GM12891 (cell line): ENCODE measurements around the gene GSKIP.

Source experiments
- POLR2A ChIP-seq: IDR thresholded peaks from 2 replicates; pipeline ENCODE4 v1.6.1; 2011; ENCODE audit warnings: low read depth, low read length, control low read depth
- POLR2AphosphoS5 ChIP-seq: IDR thresholded peaks from 2 replicates; pipeline ENCODE4 v1.6.1; 2011; ENCODE audit warnings: low read depth, low read length, control low read depth
- POU2F2 ChIP-seq: IDR thresholded peaks from 2 replicates; pipeline ENCODE4 v1.6.1; 2011; ENCODE audit warnings: low read depth, mild to moderate bottlenecking, control low read depth, low read length, moderate library complexity
- SPI1 ChIP-seq: IDR thresholded peaks from 2 replicates; pipeline ENCODE4 v1.6.1; 2011; ENCODE audit warnings: low read depth, low read length, control low read depth
- TAF1 ChIP-seq: IDR thresholded peaks from 2 replicates; pipeline ENCODE4 v1.6.1; 2011; ENCODE audit warnings: low read depth, low read length, control low read depth

DNA sequence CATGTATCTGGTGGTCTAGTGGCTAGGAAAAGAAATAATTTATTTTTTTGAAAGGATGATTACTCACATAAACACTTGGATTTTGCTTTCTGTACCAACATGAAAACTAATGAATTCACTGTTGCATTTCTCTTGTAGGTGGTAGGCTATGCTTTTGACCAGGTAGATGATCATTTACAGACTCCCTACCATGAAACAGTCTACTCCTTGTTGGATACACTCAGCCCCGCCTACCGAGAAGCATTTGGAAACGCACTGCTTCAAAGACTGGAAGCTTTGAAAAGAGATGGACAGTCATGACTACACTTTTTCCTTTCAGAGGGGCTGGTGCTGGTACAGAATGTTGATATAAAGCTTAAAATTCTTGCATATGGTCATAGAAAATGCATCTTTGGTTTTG lies 22.1 kb downstream of the GSKIP start:
- no peak for TF ChIP-seq POLR2AphosphoS5
- TF ChIP-seq POLR2A: no peak
- no peak for TF ChIP-seq TAF1
- no peak for TF ChIP-seq SPI1
- no peak for TF ChIP-seq POU2F2
